HepG2 (cell line): ENCODE results near the gene ARHGEF12. TPM values are rescaled to one million over a fixed set of nuclear protein-coding genes. Genes with fewer than 3 reads are reported as not detected.

Experiments used
- ATF2 ChIP-seq: sonication (generic); formaldehyde crosslinking; IDR thresholded peaks from 2 replicates; pipeline ENCODE4 v1.4.0; 2020; ENCODE audit warnings: missing genetic modification reagents
- GABPB1 ChIP-seq: IDR thresholded peaks from 2 replicates; pipeline ENCODE4 v1.6.1; 2016; ENCODE audit warnings: mild to moderate bottlenecking, missing genetic modification reagents, moderate library complexity, missing compliant biosample characterization
- HDAC2 ChIP-seq: sonication (generic); formaldehyde crosslinking; IDR thresholded peaks from 2 replicates; pipeline ENCODE4 v1.4.0; 2020; ENCODE audit warnings: missing genetic modification reagents
- RAD21 ChIP-seq: fragments of 450-650 bp; formaldehyde crosslinking; IDR thresholded peaks from 2 replicates; pipeline ENCODE4 v1.5.0; 2020; ENCODE audit warnings: mild to moderate bottlenecking
- RBFOX2 ChIP-seq: fragments of 200-400 bp; formaldehyde crosslinking; IDR thresholded peaks from 2 replicates; pipeline ENCODE4 v1.6.1; 2017; ENCODE audit warnings: low read depth, mild to moderate bottlenecking, low read length
- TCF7 ChIP-seq: sonication (generic); IDR thresholded peaks from 2 replicates; pipeline ENCODE4 v1.6.1; 2016; ENCODE audit warnings: antibody characterized with exemption, low read depth
- THAP9 ChIP-seq: sonication (generic); formaldehyde crosslinking; IDR thresholded peaks from 2 replicates; pipeline ENCODE4; 2020; ENCODE audit warnings: missing genetic modification reagents, mild to moderate bottlenecking, borderline replicate concordance
- U2AF1 ChIP-seq: fragments of 200-400 bp; formaldehyde crosslinking; optimal IDR thresholded peaks from 2 replicates; pipeline ENCODE3; 2017; ENCODE audit warnings: mild to moderate bottlenecking, low read depth, low read length
- ZFP91 ChIP-seq: sonication (generic); formaldehyde crosslinking; IDR thresholded peaks from 2 replicates; pipeline ENCODE4 v1.9.0; 2022; ENCODE audit warnings: missing genetic modification reagents, mild to moderate bottlenecking, borderline replicate concordance
- ZNF10 ChIP-seq: sonication (generic); formaldehyde crosslinking; IDR thresholded peaks from 2 replicates; pipeline ENCODE4 v1.4.0; 2020; ENCODE audit warnings: mild to moderate bottlenecking, low read depth, missing genetic modification reagents, borderline replicate concordance
- ZNF33A ChIP-seq: sonication (generic); formaldehyde crosslinking; IDR thresholded peaks from 2 replicates; pipeline ENCODE4 v1.5.1; 2020; ENCODE audit warnings: missing genetic modification reagents, mild to moderate bottlenecking, moderate library complexity, borderline replicate concordance
- ZNF414 ChIP-seq: sonication (generic); formaldehyde crosslinking; IDR thresholded peaks from 2 replicates; pipeline ENCODE4 v1.5.0; 2020; ENCODE audit warnings: missing genetic modification reagents
- ZNF660 ChIP-seq: sonication (generic); formaldehyde crosslinking; IDR thresholded peaks from 2 replicates; pipeline ENCODE4 v1.5.1; 2020; ENCODE audit warnings: mild to moderate bottlenecking, low read depth, missing genetic modification reagents, borderline replicate concordance
- polyA plus RNA-seq, 8 experiments: library from polyadenylated mRNA; depleted of rRNA in 3 of 8; stranded (reverse) in 7 of 8; unstranded in 1 of 8; fragments of >200 nt; fragmentation: Illumina TruSeq in 4 of 8; extraction: Trizol in 4 of 8; gene quantifications; 2 replicates each; pipeline versions ENCODE4 v1.2.1 to v1.2.3, GENCODE V29; 2011 to 2016; ENCODE audit warnings: low read depth in 4 of 8, missing spikeins in 1 of 8, mixed read lengths in 1 of 8; ENCODE audit not compliant: insufficient read depth in 1 of 8
- total RNA-seq, 5 experiments: library from RNA; depleted of rRNA; stranded (reverse); fragments of >200 nt; fragmentation: Illumina TruSeq; extraction: Trizol; gene quantifications; 2 replicates each; pipeline ENCODE4 v1.2.3, GENCODE V29; 2016; ENCODE audit warnings: low read depth in 1 of 5
- TF ChIP-seq, protein P1 (sequence below): sonication (generic); formaldehyde crosslinking; IDR thresholded peaks from 2 replicates; pipeline ENCODE4 v1.4.0; 2020; ENCODE audit warnings: missing genetic modification reagents
- TF ChIP-seq, protein P2 (sequence below): sonication (generic); formaldehyde crosslinking; IDR thresholded peaks from 2 replicates; pipeline ENCODE4 v1.4.0; 2020; ENCODE audit warnings: mild to moderate bottlenecking, missing genetic modification reagents
- TF ChIP-seq, protein P3 (sequence below): IDR thresholded peaks from 2 replicates; pipeline ENCODE4 v1.6.1; 2016; ENCODE audit warnings: low read depth

The ARHGEF12 gene
- total and polyA plus RNA-seq, 2 of the 13 experiments (the other 11 are each of a cell fraction or from before 2014, with no cell fraction given): 17.9 to 54.4 TPM

- TF ChIP-seq, protein P1, sequence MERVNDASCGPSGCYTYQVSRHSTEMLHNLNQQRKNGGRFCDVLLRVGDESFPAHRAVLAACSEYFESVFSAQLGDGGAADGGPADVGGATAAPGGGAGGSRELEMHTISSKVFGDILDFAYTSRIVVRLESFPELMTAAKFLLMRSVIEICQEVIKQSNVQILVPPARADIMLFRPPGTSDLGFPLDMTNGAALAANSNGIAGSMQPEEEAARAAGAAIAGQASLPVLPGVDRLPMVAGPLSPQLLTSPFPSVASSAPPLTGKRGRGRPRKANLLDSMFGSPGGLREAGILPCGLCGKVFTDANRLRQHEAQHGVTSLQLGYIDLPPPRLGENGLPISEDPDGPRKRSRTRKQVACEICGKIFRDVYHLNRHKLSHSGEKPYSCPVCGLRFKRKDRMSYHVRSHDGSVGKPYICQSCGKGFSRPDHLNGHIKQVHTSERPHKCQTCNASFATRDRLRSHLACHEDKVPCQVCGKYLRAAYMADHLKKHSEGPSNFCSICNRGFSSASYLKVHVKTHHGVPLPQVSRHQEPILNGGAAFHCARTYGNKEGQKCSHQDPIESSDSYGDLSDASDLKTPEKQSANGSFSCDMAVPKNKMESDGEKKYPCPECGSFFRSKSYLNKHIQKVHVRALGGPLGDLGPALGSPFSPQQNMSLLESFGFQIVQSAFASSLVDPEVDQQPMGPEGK (CRISPR knock-in tag): no peak
- TF ChIP-seq RAD21 (0 out of 2 replicates have a peak, but pooled peaks have one; percentile 14), GABPB1 (no peak; the same call in 1 of the 2 replicates), ZNF10 (no peak), HDAC2 (CRISPR knock-in tag) (no peak), ZNF414 (CRISPR knock-in tag) (no peak), RBFOX2 (peak; percentile 13; the same call in 1 of the 2 replicates), ZNF33A (CRISPR knock-in tag) (0 out of 2 replicates have a peak, but pooled peaks have one; percentile 4), ZFP91 (CRISPR knock-in tag) (peak; percentile 16; the same call in 1 of the 2 replicates), TCF7 (no peak), ATF2 (CRISPR knock-in tag) (no peak), THAP9 (CRISPR knock-in tag) (peak; percentile 36; the same call in 1 of the 2 replicates), ZNF660 (CRISPR knock-in tag) (no peak), U2AF1 (no peak)
- TF ChIP-seq, protein P2, sequence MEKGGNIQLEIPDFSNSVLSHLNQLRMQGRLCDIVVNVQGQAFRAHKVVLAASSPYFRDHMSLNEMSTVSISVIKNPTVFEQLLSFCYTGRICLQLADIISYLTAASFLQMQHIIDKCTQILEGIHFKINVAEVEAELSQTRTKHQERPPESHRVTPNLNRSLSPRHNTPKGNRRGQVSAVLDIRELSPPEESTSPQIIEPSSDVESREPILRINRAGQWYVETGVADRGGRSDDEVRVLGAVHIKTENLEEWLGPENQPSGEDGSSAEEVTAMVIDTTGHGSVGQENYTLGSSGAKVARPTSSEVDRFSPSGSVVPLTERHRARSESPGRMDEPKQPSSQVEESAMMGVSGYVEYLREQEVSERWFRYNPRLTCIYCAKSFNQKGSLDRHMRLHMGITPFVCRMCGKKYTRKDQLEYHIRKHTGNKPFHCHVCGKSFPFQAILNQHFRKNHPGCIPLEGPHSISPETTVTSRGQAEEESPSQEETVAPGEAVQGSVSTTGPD: no peak
- TF ChIP-seq, protein P3, sequence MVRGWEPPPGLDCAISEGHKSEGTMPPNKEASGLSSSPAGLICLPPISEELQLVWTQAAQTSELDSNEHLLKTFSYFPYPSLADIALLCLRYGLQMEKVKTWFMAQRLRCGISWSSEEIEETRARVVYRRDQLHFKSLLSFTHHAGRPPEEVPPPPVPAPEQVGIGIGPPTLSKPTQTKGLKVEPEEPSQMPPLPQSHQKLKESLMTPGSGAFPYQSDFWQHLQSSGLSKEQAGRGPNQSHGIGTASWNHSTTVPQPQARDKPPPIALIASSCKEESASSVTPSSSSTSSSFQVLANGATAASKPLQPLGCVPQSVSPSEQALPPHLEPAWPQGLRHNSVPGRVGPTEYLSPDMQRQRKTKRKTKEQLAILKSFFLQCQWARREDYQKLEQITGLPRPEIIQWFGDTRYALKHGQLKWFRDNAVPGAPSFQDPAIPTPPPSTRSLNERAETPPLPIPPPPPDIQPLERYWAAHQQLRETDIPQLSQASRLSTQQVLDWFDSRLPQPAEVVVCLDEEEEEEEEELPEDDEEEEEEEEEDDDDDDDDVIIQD (CRISPR knock-in tag): no peak
These were observed 585 bp downstream of the ARHGEF12 start (continued) for GRCh38 chr11:120336641-120337354.
